CD4-positive, alpha-beta memory T cell (primary cell): ENCODE data around the gene SLC45A2. TPM values are rescaled to one million over a fixed set of nuclear protein-coding genes. Genes with fewer than 3 reads are reported as not detected.
"Not testable (repeated sequence)": the region's sequence is repeated elsewhere in the genome, so short reads cannot be mapped to it uniquely, and the experiment has no call there.

Experiments used
- CTCF ChIA-PET: fragments of 350-600 bp; sonication (Branson Sonifier 250); formaldehyde crosslinking; loops from one replicate; lab custom pipeline; 2021; ENCODE audit warnings: inconsistent platforms; ENCODE audit not compliant: partially characterized antibody; lab: Charles Lee
- POLR2A ChIA-PET: fragments of 350-600 bp; sonication (Branson Sonifier 250); formaldehyde crosslinking; loops from one replicate; lab custom pipeline; 2021; ENCODE audit not compliant: partially characterized antibody; lab: Charles Lee
- DNase-seq, 5 donors: peaks; one replicate each; pipeline versions ENCODE4 v3.0.0 to v3.0.0-alpha.2; 2020 to 2022; ENCODE audit warnings: mixed read lengths in 1 of 5
- H3K27ac ChIP-seq: one replicate; pipeline ENCODE4 v1.7.0; 2013; ENCODE audit warnings: low read depth, low read length
- H3K27me3 ChIP-seq: 2 replicates; pipeline ENCODE4 v1.7.0; 2013; ENCODE audit warnings: mild to moderate bottlenecking, low read length, moderate library complexity; ENCODE audit not compliant: insufficient read depth
- H3K36me3 ChIP-seq: 2 replicates; pipeline ENCODE4 v1.7.0; 2013; ENCODE audit warnings: mild to moderate bottlenecking, low read length, moderate library complexity; ENCODE audit not compliant: insufficient read depth
- H3K4me1 ChIP-seq: 2 replicates; pipeline ENCODE4 v1.7.0; 2013; ENCODE audit warnings: mild to moderate bottlenecking, low read length, moderate library complexity; ENCODE audit not compliant: insufficient read depth
- H3K4me3 ChIP-seq, 2 donors: one replicate each; pipeline ENCODE4 v1.7.0; 2013; ENCODE audit warnings: low read length in 2 of 2, mild to moderate bottlenecking in 1 of 2
- H3K9me3 ChIP-seq, 2 donors: one replicate each; pipeline ENCODE4 v1.7.0; 2013; ENCODE audit warnings: low read length in 2 of 2, control low read depth in 1 of 2; ENCODE audit not compliant: control insufficient read depth in 1 of 2
- H3K27ac Mint-ChIP-seq, 7 donors: one replicate each; pipeline ENCODE4 v1.8.0; 2020 to 2021; ENCODE audit warnings: mixed read lengths in 7 of 7, mild to moderate bottlenecking in 6 of 7, inconsistent platforms in 3 of 7, moderate library complexity in 3 of 7
- H3K27me3 Mint-ChIP-seq, 2 donors: one replicate each; pipeline ENCODE4 v1.8.0; 2020 to 2021; ENCODE audit warnings: mixed read lengths in 2 of 2
- H3K36me3 Mint-ChIP-seq, 2 donors: one replicate each; pipeline ENCODE4 v1.8.0; 2020 to 2021; ENCODE audit warnings: mixed read lengths in 2 of 2, inconsistent platforms in 1 of 2, mild to moderate bottlenecking in 1 of 2
- H3K4me1 Mint-ChIP-seq, 4 donors: one replicate each; pipeline ENCODE4 v1.8.0; 2020 to 2021; ENCODE audit warnings: mixed read lengths in 4 of 4, mild to moderate bottlenecking in 1 of 4
- H3K4me3 Mint-ChIP-seq, 8 donors: one replicate each; pipeline ENCODE4 v1.8.0; 2020 to 2021; ENCODE audit warnings: mixed read lengths in 8 of 8, mild to moderate bottlenecking in 7 of 8, moderate library complexity in 6 of 8, inconsistent platforms in 3 of 8
- H3K9me3 Mint-ChIP-seq, 8 donors: one replicate each; pipeline ENCODE4 v1.8.0; 2020 to 2021; ENCODE audit warnings: mixed read lengths in 8 of 8, mild to moderate bottlenecking in 5 of 8, inconsistent platforms in 3 of 8, moderate library complexity in 1 of 8
- intact Hi-C: fragments of 100-400 bp; cut with micrococcal nuclease; formaldehyde crosslinking; loops from one replicate; pipeline ENCODE4 v1.15.1; 2023
- polyA plus RNA-seq, 2 donors: library from polyadenylated mRNA; unstranded; fragments of 300-500 nt; fragmentation: Illumina TruSeq; gene quantifications; one replicate each; pipeline ENCODE4 v1.2.3, GENCODE V29; 2021
- total RNA-seq, 2 experiments: library from RNA; stranded (reverse); gene quantifications; one replicate each; pipeline ENCODE4 v1.2.3, GENCODE V29; 2021

The SLC45A2 gene
- total and polyA plus RNA-seq, 4 experiments from 2014 or later: not detected

GRCh38 chr5:33952175-33952574, 32.3 kb downstream of the SLC45A2 start:
- H3K4me3 Mint-ChIP-seq, H3K36me3 Mint-ChIP-seq, CTCF ChIA-PET, H3K4me1 Mint-ChIP-seq, H3K9me3 ChIP-seq, H3K27me3 ChIP-seq, intact Hi-C loops, H3K27me3 Mint-ChIP-seq, H3K27ac ChIP-seq, H3K36me3 ChIP-seq, H3K4me1 ChIP-seq, DNase-seq, H3K27ac Mint-ChIP-seq, H3K4me3 ChIP-seq, POLR2A ChIA-PET: not testable (repeated sequence)
- peaks cover 0 to 17% (median 9%) of the 10 kb centered on the region in 8 donors for H3K9me3 Mint-ChIP-seq

GRCh38 chr5:33944543-33945132, 39.9 kb downstream of the SLC45A2 start:
- DNase-seq: no peak
- Histone ChIP-seq H3K27me3 (no peaks in the 10 kb centered on the region), H3K4me3 (no peak overlapping the region), H3K4me1 (no peaks in the 10 kb centered on the region), H3K36me3 (no peaks in the 10 kb centered on the region), H3K9me3 (no peaks in the 10 kb centered on the region), H3K27ac (no peak overlapping the region)
- Mint-ChIP-seq H3K9me3 (peaks cover 0 to 4% (median 0%) of the 10 kb centered on the region in 8 donors), H3K36me3 (no peaks in the 10 kb centered on the region), H3K27me3 (peaks cover 17 to 24% of the 10 kb centered on the region in 2 donors), H3K4me3 (no peak overlapping the region), H3K4me1 (no peaks in the 10 kb centered on the region), H3K27ac (no peak overlapping the region)
- ChIA-PET CTCF (interaction anchor here (1.4 to 2.5 kb wide), 2 partner anchors 10 kb away, joined by 5 to 7 read pairs; no protein-coding TSS in a partner anchor), POLR2A (no interaction called here)
- intact Hi-C loops: no loop called here

GRCh38 chr5:33941090-33941489, 43.4 kb downstream of the SLC45A2 start:
- Mint-ChIP-seq H3K9me3 (no peaks in the 10 kb centered on the region), H3K27me3 (peaks cover 36 to 39% of the 10 kb centered on the region in 2 donors), H3K4me3 (no peak overlapping the region), H3K4me1 (peaks cover 0 to 2% (median under 1%) of the 10 kb centered on the region in 4 donors), H3K27ac (no peak overlapping the region), H3K36me3 (no peaks in the 10 kb centered on the region)
- H3K27ac ChIP-seq: no peak overlapping the region
- no peak for DNase-seq
- no peaks in the 10 kb centered on the region for H3K4me1 ChIP-seq
- no peaks in the 10 kb centered on the region for H3K36me3 ChIP-seq
- ChIA-PET POLR2A (no interaction called here), CTCF (no interaction called here)
- no peak overlapping the region for H3K4me3 ChIP-seq
- H3K27me3 ChIP-seq: peaks cover under 1% of the 10 kb centered on the region
- no peaks in the 10 kb centered on the region for H3K9me3 ChIP-seq
- intact Hi-C loops: no loop called here

GRCh38 chr5:33939556-33940262, 44.8 kb downstream of the SLC45A2 start:
- Mint-ChIP-seq H3K4me1 (peaks cover 0 to 8% (median 3%) of the 10 kb centered on the region in 4 donors), H3K36me3 (no peaks in the 10 kb centered on the region), H3K9me3 (peaks cover 0 to 2% (median 0%) of the 10 kb centered on the region in 8 donors), H3K27me3 (peaks cover 42 to 43% of the 10 kb centered on the region in 2 donors), H3K4me3 (no peak overlapping the region), H3K27ac (no peak overlapping the region)
- no peaks in the 10 kb centered on the region for H3K4me1 ChIP-seq
- H3K27me3 ChIP-seq: peaks cover 9% of the 10 kb centered on the region
- no peak overlapping the region for H3K27ac ChIP-seq
- no peaks in the 10 kb centered on the region for H3K9me3 ChIP-seq
- H3K4me3 ChIP-seq: no peak overlapping the region
- intact Hi-C loops: no loop called here
- no peak for DNase-seq
- H3K36me3 ChIP-seq: no peaks in the 10 kb centered on the region
- ChIA-PET CTCF (interaction anchor here (1.1 kb wide), 2 partner anchors 30 to 505 kb away, joined by 3 read pairs; no protein-coding TSS in a partner anchor), POLR2A (no interaction called here)

GRCh38 chr5:33938881-33939280, 45.6 kb downstream of the SLC45A2 start:
- ChIA-PET CTCF (interaction anchor here (1.1 kb wide), 1 partner anchor 504 kb away, joined by 3 read pairs; no protein-coding TSS in a partner anchor), POLR2A (no interaction called here)
- Mint-ChIP-seq H3K27ac (no peak overlapping the region), H3K36me3 (no peaks in the 10 kb centered on the region), H3K4me1 (peaks cover 0 to 8% (median 3%) of the 10 kb centered on the region in 4 donors), H3K9me3 (peaks cover 0 to 2% (median 0%) of the 10 kb centered on the region in 8 donors), H3K27me3 (peaks cover 42 to 43% of the 10 kb centered on the region in 2 donors), H3K4me3 (no peak overlapping the region)
- intact Hi-C loops: no loop called here
- no peak for DNase-seq
- Histone ChIP-seq H3K27ac (no peak overlapping the region), H3K27me3 (peaks cover 9% of the 10 kb centered on the region), H3K4me3 (no peak overlapping the region), H3K36me3 (no peaks in the 10 kb centered on the region), H3K4me1 (no peaks in the 10 kb centered on the region), H3K9me3 (no peaks in the 10 kb centered on the region)

- H3K27me3 Mint-ChIP-seq: peaks cover 41 to 43% of the 10 kb centered on the region in 2 donors
- Histone ChIP-seq H3K27me3 (peaks cover 9% of the 10 kb centered on the region), H3K4me3 (no peak overlapping the region), H3K4me1 (no peaks in the 10 kb centered on the region), H3K36me3 (no peaks in the 10 kb centered on the region), H3K9me3 (no peaks in the 10 kb centered on the region), H3K27ac (no peak overlapping the region)
- ChIA-PET CTCF (no interaction called here), POLR2A (no interaction called here)
- no peak overlapping the region for H3K27ac Mint-ChIP-seq
- H3K4me3 Mint-ChIP-seq: no peak overlapping the region
- H3K36me3 Mint-ChIP-seq: no peaks in the 10 kb centered on the region
- peaks cover 0 to 2% (median 0%) of the 10 kb centered on the region in 8 donors for H3K9me3 Mint-ChIP-seq
- no peak for DNase-seq
- peaks cover 0 to 8% (median 3%) of the 10 kb centered on the region in 4 donors for H3K4me1 Mint-ChIP-seq
- intact Hi-C loops: no loop called here
These were observed 46.0 kb downstream of the SLC45A2 start for GRCh38 chr5:33938507-33938796.

- H3K4me3 Mint-ChIP-seq: no peak overlapping the region
- H3K4me1 Mint-ChIP-seq: peaks cover 0 to 8% (median 3%) of the 10 kb centered on the region in 4 donors
- no peaks in the 10 kb centered on the region for H3K36me3 Mint-ChIP-seq
- ChIA-PET CTCF (no interaction called here), POLR2A (no interaction called here)
- peaks cover 9% of the 10 kb centered on the region for H3K27me3 ChIP-seq
- no peaks in the 10 kb centered on the region for H3K36me3 ChIP-seq
- H3K27ac Mint-ChIP-seq: no peak overlapping the region
- H3K27ac ChIP-seq: no peak overlapping the region
- intact Hi-C loops: no loop called here
- H3K27me3 Mint-ChIP-seq: peaks cover 40 to 41% of the 10 kb centered on the region in 2 donors
- peaks cover 0 to 2% (median 0%) of the 10 kb centered on the region in 8 donors for H3K9me3 Mint-ChIP-seq
- H3K4me3 ChIP-seq: no peak overlapping the region
- H3K9me3 ChIP-seq: no peaks in the 10 kb centered on the region
- no peaks in the 10 kb centered on the region for H3K4me1 ChIP-seq
- no peak for DNase-seq
These were observed 46.6 kb downstream of the SLC45A2 start for GRCh38 chr5:33937707-33938506.
